Measurements from ENCODE around the gene WDR5. TPM values are rescaled to one million over a fixed set of nuclear protein-coding genes. Genes with fewer than 3 reads are reported as not detected.
A peak's percentile ranks its signal among the peaks of the same experiment; 100 is the strongest.

The WDR5 gene
- total and polyA plus RNA-seq, 9 of the 15 experiments (the other 6 are each of a cell fraction or from before 2014, with no cell fraction given): 3.0 to 56.8 (median 38.6) TPM

GRCh38 chr9:134176599-134176968, 40.7 kb downstream of the WDR5 start (continued):
- TF ChIP-seq MGA (IDR thresholded peaks at IDR 0.05) (peak; percentile 2; the same call in 1 of the 2 replicates), RNF2 (IDR thresholded peaks at IDR 0.05) (no peak), CHCHD3 (CRISPR knock-in tag; IDR thresholded peaks at IDR 0.05) (no peak)

Measured in K562 (cell line).